HG03060 (cell line): Measurements from ENCODE around the gene MYOZ3.

Experiments
- ATAC-seq: cut with Tn5 transposase; IDR thresholded peaks from one replicate; pipeline ENCODE4 v1.9.1; 2021; ENCODE audit warnings: low read depth, moderate number of reproducible peaks; ENCODE audit not compliant: unreplicated experiment

MYOZ3 gene

GRCh38 chr5:150655221-150655620 lies 5.8 kb upstream of the MYOZ3 start:
- ATAC-seq = no peak

GRCh38 chr5:150656191-150657132 lies 4.6 kb upstream of the MYOZ3 start:
- no peak for ATAC-seq

- ATAC-seq = no peak
These were observed 2.9 kb upstream of the MYOZ3 start for GRCh38 chr5:150658121-150658520.

- ATAC-seq = no peak
These were observed 2.3 kb upstream of the MYOZ3 start for GRCh38 chr5:150658699-150659265.

- no peak for ATAC-seq
These were observed 1.5 kb upstream of the MYOZ3 start for GRCh38 chr5:150659360-150660107.

GRCh38 chr5:150660108-150660831 lies 781 bp upstream of the MYOZ3 start:
- ATAC-seq = no peak

GRCh38 chr5:150661821-150662596 lies 958 bp downstream of the MYOZ3 start:
- no peak for ATAC-seq

- no peak for ATAC-seq
These were observed 1.9 kb downstream of the MYOZ3 start for GRCh38 chr5:150662731-150663516.

- ATAC-seq = no peak
These were observed 2.9 kb downstream of the MYOZ3 start for GRCh38 chr5:150663936-150664335.

- no peak for ATAC-seq
These were observed 4.0 kb downstream of the MYOZ3 start for GRCh38 chr5:150665044-150665443.

GRCh38 chr5:150670275-150670947 lies 9.4 kb downstream of the MYOZ3 start:
- ATAC-seq = no peak

GRCh38 chr5:150670948-150671310 lies 9.9 kb downstream of the MYOZ3 start:
- no peak for ATAC-seq

- no peak for ATAC-seq
These were observed 10.6 kb downstream of the MYOZ3 start for GRCh38 chr5:150671509-150672236.

GRCh38 chr5:150672237-150672883 lies 11.3 kb downstream of the MYOZ3 start:
- no peak for ATAC-seq

GRCh38 chr5:150672884-150673275 lies 11.8 kb downstream of the MYOZ3 start:
- no peak for ATAC-seq

- ATAC-seq = no peak
These were observed 13.3 kb downstream of the MYOZ3 start for GRCh38 chr5:150674341-150674821.

- no peak for ATAC-seq
These were observed 14.0 kb downstream of the MYOZ3 start for GRCh38 chr5:150675069-150675468.
